Left ventricle myocardium inferior (tissue), 1 donor: ENCODE data around the gene ZNF536. TPM values are rescaled to one million over a fixed set of nuclear protein-coding genes. Genes with fewer than 3 reads are reported as not detected.

ENCODE experiments used
- DNase-seq: peaks from one replicate; pipeline ENCODE4 v3.0.0-alpha.2; 2020
- H3K27ac ChIP-seq: fragments of 200-600 bp; replicated peaks from 2 replicates; pipeline ENCODE4 v1.8.0; 2021
- H3K27me3 ChIP-seq: fragments of 200-600 bp; 2 replicates; pipeline ENCODE4 v1.8.0; 2021; ENCODE audit warnings: low read depth
- H3K36me3 ChIP-seq: fragments of 200-600 bp; 2 replicates; pipeline ENCODE4 v1.8.0; 2021
- H3K4me1 ChIP-seq: fragments of 200-600 bp; 2 replicates; pipeline ENCODE4 v1.8.0; 2021
- H3K4me3 ChIP-seq: fragments of 200-600 bp; 2 replicates; pipeline ENCODE4 v1.8.0; 2021; ENCODE audit warnings: mild to moderate bottlenecking, moderate library complexity
- H3K9me3 ChIP-seq: fragments of 200-600 bp; replicated peaks from 2 replicates; pipeline ENCODE4 v1.8.0; 2021
- CTCF ChIP-seq: fragments of 200-600 bp; IDR thresholded peaks from 2 replicates; pipeline ENCODE4 v1.8.0; 2021; ENCODE audit warnings: antibody characterized with exemption, mild to moderate bottlenecking, borderline replicate concordance
- intact Hi-C: fragments of 100-400 bp; cut with micrococcal nuclease; formaldehyde crosslinking; loops from one replicate; pipeline ENCODE4 v1.11.0; 2022
- total RNA-seq: library from RNA; stranded (reverse); fragmentation: NEBNext Ultra II Directional; extraction: Animal tissue kit (Norgen Biotek cat#: 25700); gene quantifications from one replicate; pipeline ENCODE4 v1.2.1, GENCODE V29; 2021
- donor health status: DM: no; HTN: yes; CAD: no; lungs with severe emphysema.

Gene ZNF536
- total RNA-seq, 1 donor from 2014 or later, result 4.0 TPM

- no peaks in the 10 kb centered on the region for H3K4me1 ChIP-seq
- no peak overlapping the region for H3K27ac ChIP-seq
- H3K36me3 ChIP-seq, result no peaks in the 10 kb centered on the region
- peaks cover 17% of the 10 kb centered on the region for H3K27me3 ChIP-seq
- no peak for DNase-seq
- H3K4me3 ChIP-seq, result no peak overlapping the region
- peaks cover 11% of the 10 kb centered on the region for H3K9me3 ChIP-seq
- TF ChIP-seq CTCF, result no peak
- intact Hi-C loops, result no loop called here
Measured at GRCh38 chr19:30471441-30471840, 99.3 kb downstream of the ZNF536 start.

GRCh38 chr19:30473334-30473867 is 101.2 kb downstream of the ZNF536 start:
- no peak overlapping the region for H3K27ac ChIP-seq
- TF ChIP-seq CTCF, result no peak
- intact Hi-C loops, result no loop called here
- H3K4me1 ChIP-seq, result no peaks in the 10 kb centered on the region
- H3K27me3 ChIP-seq, result peaks cover 37% of the 10 kb centered on the region
- H3K36me3 ChIP-seq, result no peaks in the 10 kb centered on the region
- no peak for DNase-seq
- H3K4me3 ChIP-seq, result no peak overlapping the region
- peaks cover 11% of the 10 kb centered on the region for H3K9me3 ChIP-seq

GRCh38 chr19:30476997-30477396 is 104.8 kb downstream of the ZNF536 start:
- no peak for DNase-seq
- Histone ChIP-seq H3K27ac (no peak overlapping the region), H3K27me3 (peaks cover 50% of the 10 kb centered on the region), H3K4me3 (no peak overlapping the region), H3K4me1 (peaks cover 9% of the 10 kb centered on the region), H3K9me3 (peaks cover 11% of the 10 kb centered on the region), H3K36me3 (no peaks in the 10 kb centered on the region)
- TF ChIP-seq CTCF, result no peak
- intact Hi-C loops, result no loop called here

GRCh38 chr19:30479231-30479630 is 107.0 kb downstream of the ZNF536 start:
- Histone ChIP-seq H3K27me3 (peaks cover 57% of the 10 kb centered on the region), H3K4me1 (peaks cover 9% of the 10 kb centered on the region), H3K36me3 (no peaks in the 10 kb centered on the region), H3K4me3 (no peak overlapping the region), H3K9me3 (no peaks in the 10 kb centered on the region), H3K27ac (no peak overlapping the region)
- no peak for TF ChIP-seq CTCF
- intact Hi-C loops, result no loop called here
- DNase-seq, result no peak

GRCh38 chr19:30480097-30480496 is 107.9 kb downstream of the ZNF536 start:
- no peak for TF ChIP-seq CTCF
- no peak for DNase-seq
- H3K9me3 ChIP-seq, result no peaks in the 10 kb centered on the region
- peaks cover 59% of the 10 kb centered on the region for H3K27me3 ChIP-seq
- H3K36me3 ChIP-seq, result no peaks in the 10 kb centered on the region
- H3K27ac ChIP-seq, result no peak overlapping the region
- peaks cover 9% of the 10 kb centered on the region for H3K4me1 ChIP-seq
- intact Hi-C loops, result no loop called here
- no peak overlapping the region for H3K4me3 ChIP-seq
